Measurements from ENCODE around the gene LHFPL4. TPM values are rescaled to one million over a fixed set of nuclear protein-coding genes. Genes with fewer than 3 reads are reported as not detected.
"Not testable (repeated sequence)": the region's sequence is repeated elsewhere in the genome, so short reads cannot be mapped to it uniquely, and the experiment has no call there.

LHFPL4 gene
- total RNA-seq, 1 experiment from 2014 or later = not detected

DNA sequence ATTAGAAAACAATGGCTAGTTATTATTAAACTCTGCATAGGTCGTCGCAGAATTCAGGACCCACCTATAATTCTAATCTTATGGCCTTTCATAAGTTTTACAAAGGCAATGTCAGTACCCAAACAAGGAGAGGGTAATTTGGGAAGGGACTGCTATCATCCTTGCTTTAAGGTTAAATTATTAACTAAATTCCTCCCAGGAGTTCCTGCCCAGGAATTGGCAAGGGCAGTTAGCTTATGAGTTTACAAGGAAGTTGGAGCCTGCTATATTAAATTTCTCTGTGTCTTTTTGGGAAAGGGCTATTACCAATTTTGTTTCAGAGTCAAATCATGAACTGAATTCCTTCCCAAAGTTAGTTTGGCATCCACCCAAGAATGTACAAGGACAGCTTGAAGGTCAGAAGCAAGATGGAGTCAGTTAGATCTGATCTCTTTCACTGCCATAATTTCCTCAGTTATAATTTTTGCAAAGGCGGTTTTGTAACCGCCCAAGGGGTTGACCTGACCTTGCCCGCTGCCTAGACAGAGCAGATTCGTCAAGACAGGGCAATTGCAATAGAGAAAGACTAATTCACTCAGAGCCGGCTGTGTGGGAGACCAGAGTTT lies 45.3 kb upstream of the LHFPL4 start:
- Mint-ChIP-seq H3K9me3 (ENCODE audit: unreplicated experiment) (no peaks in the 10 kb centered on the region), H3K27ac (ENCODE audit: low read depth, unreplicated experiment) (no peak overlapping the region), H3K36me3 (ENCODE audit: insufficient read depth, unreplicated experiment) (no peaks in the 10 kb centered on the region), H3K4me1 (ENCODE audit: insufficient read depth, unreplicated experiment) (no peaks in the 10 kb centered on the region), H3K27me3 (ENCODE audit: insufficient read depth, unreplicated experiment) (peaks cover 19% of the 10 kb centered on the region), H3K4me3 (ENCODE audit: unreplicated experiment) (no peak overlapping the region)
- no peak for DNase-seq (ENCODE audit: unreplicated experiment)
- no TSS peak for BruUV-seq (replicated peaks)
- CTCF ChIA-PET = no interaction called here
- TF ChIP-seq, protein P1, sequence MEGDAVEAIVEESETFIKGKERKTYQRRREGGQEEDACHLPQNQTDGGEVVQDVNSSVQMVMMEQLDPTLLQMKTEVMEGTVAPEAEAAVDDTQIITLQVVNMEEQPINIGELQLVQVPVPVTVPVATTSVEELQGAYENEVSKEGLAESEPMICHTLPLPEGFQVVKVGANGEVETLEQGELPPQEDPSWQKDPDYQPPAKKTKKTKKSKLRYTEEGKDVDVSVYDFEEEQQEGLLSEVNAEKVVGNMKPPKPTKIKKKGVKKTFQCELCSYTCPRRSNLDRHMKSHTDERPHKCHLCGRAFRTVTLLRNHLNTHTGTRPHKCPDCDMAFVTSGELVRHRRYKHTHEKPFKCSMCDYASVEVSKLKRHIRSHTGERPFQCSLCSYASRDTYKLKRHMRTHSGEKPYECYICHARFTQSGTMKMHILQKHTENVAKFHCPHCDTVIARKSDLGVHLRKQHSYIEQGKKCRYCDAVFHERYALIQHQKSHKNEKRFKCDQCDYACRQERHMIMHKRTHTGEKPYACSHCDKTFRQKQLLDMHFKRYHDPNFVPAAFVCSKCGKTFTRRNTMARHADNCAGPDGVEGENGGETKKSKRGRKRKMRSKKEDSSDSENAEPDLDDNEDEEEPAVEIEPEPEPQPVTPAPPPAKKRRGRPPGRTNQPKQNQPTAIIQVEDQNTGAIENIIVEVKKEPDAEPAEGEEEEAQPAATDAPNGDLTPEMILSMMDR (IDR thresholded peaks at IDR 0.05; ENCODE audit: unreplicated experiment) = no peak
- POLR2A ChIA-PET = interaction anchor here (0.6 kb wide), 1 partner anchor 107 kb away, joined by 3 read pairs; no protein-coding TSS in a partner anchor
- intact Hi-C loops (cut with micrococcal nuclease) = no loop called here

DNA sequence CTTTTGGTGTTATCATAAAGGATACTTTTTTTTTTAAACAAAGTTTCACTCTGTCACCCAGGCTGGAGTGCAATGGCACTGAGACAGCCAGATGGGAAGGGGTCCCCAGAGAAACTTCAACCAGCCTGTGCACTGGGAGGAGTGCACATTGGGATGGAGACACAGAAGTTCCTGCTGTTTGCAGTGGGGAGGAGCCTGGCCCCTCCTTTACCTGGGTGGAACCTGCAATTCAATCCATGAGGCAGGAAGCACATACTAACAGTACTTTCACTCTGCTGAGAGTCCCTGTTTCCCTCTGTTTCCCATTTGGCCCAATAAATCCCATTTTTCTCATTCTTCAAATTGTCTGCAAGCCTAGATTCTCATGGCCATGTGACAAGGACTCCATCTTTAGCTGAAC lies 42.3 kb upstream of the LHFPL4 start:
- BruUV-seq (replicated peaks) = no TSS peak
- CTCF ChIA-PET = no interaction called here
- intact Hi-C loops (cut with micrococcal nuclease) = no loop called here
- Mint-ChIP-seq H3K9me3 (ENCODE audit: unreplicated experiment) (no peaks in the 10 kb centered on the region), H3K4me3 (ENCODE audit: unreplicated experiment) (no peak overlapping the region), H3K4me1 (ENCODE audit: insufficient read depth, unreplicated experiment) (no peaks in the 10 kb centered on the region), H3K27ac (ENCODE audit: low read depth, unreplicated experiment) (no peak overlapping the region), H3K27me3 (ENCODE audit: insufficient read depth, unreplicated experiment) (peaks cover 30% of the 10 kb centered on the region), H3K36me3 (ENCODE audit: insufficient read depth, unreplicated experiment) (no peaks in the 10 kb centered on the region)
- POLR2A ChIA-PET = no interaction called here
- DNase-seq (ENCODE audit: unreplicated experiment) = no peak
- TF ChIP-seq, protein P1 (IDR thresholded peaks at IDR 0.05; ENCODE audit: unreplicated experiment) = no peak

DNA sequence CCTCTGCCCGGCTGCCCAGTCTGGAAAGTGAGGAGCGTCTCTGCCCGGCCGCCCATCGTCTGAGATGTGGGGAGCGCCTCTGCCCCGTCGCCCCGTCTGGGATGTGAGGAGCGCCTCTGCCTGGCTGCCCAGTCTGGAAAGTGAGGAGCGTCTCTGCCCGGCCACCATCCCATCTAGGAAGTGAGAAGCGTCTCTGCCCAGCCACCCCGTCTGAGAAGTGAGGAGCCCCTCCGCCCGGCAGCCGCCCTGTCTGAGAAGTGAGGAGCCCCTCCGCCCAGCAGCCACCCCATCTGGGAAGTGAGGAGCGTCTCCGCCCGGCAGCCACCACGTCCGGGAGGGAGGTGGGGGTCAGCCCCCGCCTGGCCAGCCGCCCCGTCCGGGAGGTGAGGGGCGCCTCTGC lies 38.2 kb upstream of the LHFPL4 start:
- H3K4me3 Mint-ChIP-seq (ENCODE audit: unreplicated experiment); CTCF ChIA-PET; H3K4me1 Mint-ChIP-seq (ENCODE audit: insufficient read depth, unreplicated experiment); intact Hi-C loops (cut with micrococcal nuclease); POLR2A ChIA-PET; H3K9me3 Mint-ChIP-seq (ENCODE audit: unreplicated experiment); BruUV-seq (replicated peaks); H3K36me3 Mint-ChIP-seq (ENCODE audit: insufficient read depth, unreplicated experiment); DNase-seq (ENCODE audit: unreplicated experiment); H3K27ac Mint-ChIP-seq (ENCODE audit: low read depth, unreplicated experiment): not testable (repeated sequence)
- peaks cover 30% of the 10 kb centered on the region for H3K27me3 Mint-ChIP-seq (ENCODE audit: insufficient read depth, unreplicated experiment)

DNA sequence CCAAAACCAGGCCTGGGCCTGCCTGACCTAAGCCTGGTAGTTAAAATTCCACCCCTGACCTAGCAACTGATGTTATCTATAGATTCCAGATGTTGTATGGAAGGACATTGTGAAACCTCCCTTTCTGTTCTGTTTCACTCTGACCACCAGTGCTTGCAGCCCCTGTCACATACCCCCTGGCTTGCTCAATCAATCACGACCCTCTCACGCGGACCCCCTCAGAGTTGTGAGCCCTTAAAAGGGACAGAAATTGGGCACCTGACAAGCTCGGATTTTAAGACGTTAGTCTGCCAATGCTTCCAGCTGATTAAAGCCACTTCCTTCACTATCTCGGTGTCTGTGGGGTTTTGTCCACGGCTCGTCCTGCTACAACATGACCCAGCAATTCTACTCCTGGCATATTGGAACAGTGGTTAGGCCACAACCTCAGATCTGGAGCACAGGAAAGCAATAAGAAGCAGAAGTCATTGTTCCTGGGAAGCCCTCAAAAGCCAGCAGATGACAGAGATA lies 36.7 kb upstream of the LHFPL4 start:
- POLR2A ChIA-PET = no interaction called here
- TF ChIP-seq, protein P1 (IDR thresholded peaks at IDR 0.05; ENCODE audit: unreplicated experiment) = no peak
- Mint-ChIP-seq H3K9me3 (ENCODE audit: unreplicated experiment) (no peaks in the 10 kb centered on the region), H3K27me3 (ENCODE audit: insufficient read depth, unreplicated experiment) (peaks cover 24% of the 10 kb centered on the region), H3K27ac (ENCODE audit: low read depth, unreplicated experiment) (no peak overlapping the region), H3K4me3 (ENCODE audit: unreplicated experiment) (no peak overlapping the region), H3K36me3 (ENCODE audit: insufficient read depth, unreplicated experiment) (no peaks in the 10 kb centered on the region), H3K4me1 (ENCODE audit: insufficient read depth, unreplicated experiment) (no peaks in the 10 kb centered on the region)
- CTCF ChIA-PET = no interaction called here
- DNase-seq (ENCODE audit: unreplicated experiment) = no peak
- intact Hi-C loops (cut with micrococcal nuclease) = no loop called here
- no TSS peak for BruUV-seq (replicated peaks)

DNA sequence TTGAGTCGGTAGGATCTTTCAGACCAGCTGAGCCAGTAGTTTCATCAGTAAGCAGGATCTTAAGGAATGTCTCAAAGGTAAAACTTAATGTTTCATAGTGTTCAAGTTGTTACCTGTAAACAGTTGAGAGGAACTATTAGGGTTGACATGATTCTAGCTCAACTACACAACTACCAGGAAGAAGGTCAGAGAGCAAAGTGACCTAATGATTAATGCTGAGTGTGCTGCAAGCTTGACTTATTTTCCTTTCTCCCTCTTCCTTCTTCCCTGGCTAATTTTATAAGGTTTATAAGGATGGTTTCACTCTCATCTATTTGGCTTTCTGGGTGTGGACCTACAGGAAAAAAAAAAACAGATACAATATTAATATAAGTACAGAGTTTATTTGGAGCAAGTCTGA lies 30.2 kb upstream of the LHFPL4 start:
- DNase-seq (ENCODE audit: unreplicated experiment) = no peak
- Mint-ChIP-seq H3K9me3 (ENCODE audit: unreplicated experiment) (no peaks in the 10 kb centered on the region), H3K27me3 (ENCODE audit: insufficient read depth, unreplicated experiment) (no peaks in the 10 kb centered on the region), H3K36me3 (ENCODE audit: insufficient read depth, unreplicated experiment) (no peaks in the 10 kb centered on the region), H3K27ac (ENCODE audit: low read depth, unreplicated experiment) (no peak overlapping the region), H3K4me3 (ENCODE audit: unreplicated experiment) (no peak overlapping the region), H3K4me1 (ENCODE audit: insufficient read depth, unreplicated experiment) (no peaks in the 10 kb centered on the region)
- BruUV-seq (replicated peaks) = no TSS peak
- intact Hi-C loops (cut with micrococcal nuclease) = no loop called here
- CTCF ChIA-PET = interaction anchor here (0.6 kb wide), 1 partner anchor 1133 kb away, joined by 3 read pairs; no protein-coding TSS in a partner anchor
- TF ChIP-seq, protein P1 (IDR thresholded peaks at IDR 0.05; ENCODE audit: unreplicated experiment) = no peak
- POLR2A ChIA-PET = no interaction called here
